A549 (cell line): ENCODE data around the gene ZKSCAN1. TPM values are rescaled to one million over a fixed set of nuclear protein-coding genes. Genes with fewer than 3 reads are reported as not detected.

Experiments used
- ATAC-seq, 2 experiments: fragments of 200-7000 bp in 1 of 2; fragments of >200 bp in 1 of 2; cut with Nextera tagmentation in 1 of 2; cut with Tn5 transposase in 1 of 2; 3 replicates each; pipeline versions ENCODE4 v1.8.0 to v1.9.1; 2018 to 2020; ENCODE audit warnings: mild to moderate bottlenecking in 1 of 2, moderate library complexity in 1 of 2
- CTCF ChIA-PET: fragments of 300-600 bp; sonication (Branson Sonifier 250); formaldehyde crosslinking; extraction: SDS; loops from one replicate; lab custom pipeline; 2021; ENCODE audit warnings: antibody characterized with exemption, inconsistent platforms; lab: Yijun Ruan, JAX
- POLR2A ChIA-PET: fragments of 350-600 bp; formaldehyde crosslinking; extraction: SDS; loops from one replicate; lab custom pipeline; 2021; ENCODE audit warnings: antibody characterized with exemption, inconsistent platforms; lab: Yijun Ruan, JAX
- DNase-seq, 2 experiments: peaks; one replicate each; pipeline versions ENCODE4 v3.0.0 to v3.0.0-alpha.2; 2011 to 2016; ENCODE audit warnings: low read depth in 1 of 2, low spot score in 1 of 2
- FAIRE-seq: peaks from 2 replicates; lab custom pipeline; 2011; peaks lifted over from hg19 to GRCh38; lab: Jason Lieb, UNC
- H3K27ac ChIP-seq, 2 experiments: fragments of >200 bp; sonication (Bioruptor Twin); formaldehyde crosslinking; 3 replicates each; pipeline ENCODE4 v1.5.1; 2016 to 2017
- H3K4me1 ChIP-seq: fragments of >200 bp; sonication (Bioruptor Twin); formaldehyde crosslinking; 3 replicates; pipeline ENCODE4 v1.6.1; 2016
- H3K4me2 ChIP-seq: fragments of >200 bp; sonication (Bioruptor Twin); formaldehyde crosslinking; 3 replicates; pipeline ENCODE4 v1.6.1; 2016
- H3K4me3 ChIP-seq: fragments of >200 bp; sonication (Bioruptor Twin); formaldehyde crosslinking; 3 replicates; pipeline ENCODE4 v1.5.1; 2016
- H3K9me3 ChIP-seq: fragments of >200 bp; sonication (Bioruptor Twin); formaldehyde crosslinking; 3 replicates; pipeline ENCODE4 v1.6.1; 2016
- BCL3 ChIP-seq: fragments of >200 bp; sonication (Bioruptor Twin); formaldehyde crosslinking; IDR thresholded peaks from 3 replicates; pipeline ENCODE4 v1.6.1; 2016
- BHLHE40 ChIP-seq: IDR thresholded peaks from 2 replicates; pipeline ENCODE4 v1.6.1; 2012; ENCODE audit warnings: low read depth, low read length, inconsistent platforms
- CHD4 ChIP-seq: fragments of 200-600 bp; sonication (generic); IDR thresholded peaks from 2 replicates; pipeline ENCODE4 v1.6.1; 2016; ENCODE audit warnings: antibody characterized with exemption, mild to moderate bottlenecking, borderline replicate concordance
- E2F6 ChIP-seq: IDR thresholded peaks from 2 replicates; pipeline ENCODE4 v1.6.1; 2012; ENCODE audit warnings: low read depth, borderline replicate concordance
- EHF ChIP-seq: fragments of 250-450 bp; sonication (Bioruptor Pico); IDR thresholded peaks from 2 replicates; pipeline ENCODE4 v1.5.0; 2020; ENCODE audit warnings: mild to moderate bottlenecking
- EP300 ChIP-seq, 2 experiments: fragments of >200 bp; sonication (Bioruptor Twin); formaldehyde crosslinking; IDR thresholded peaks; 2 replicates in 1 of 2; 3 replicates in 1 of 2; pipeline ENCODE4 v1.6.1; 2016 to 2017
- ESRRA ChIP-seq: fragments of 150-350 bp; IDR thresholded peaks from 2 replicates; pipeline ENCODE4 v1.6.1; 2014; ENCODE audit warnings: mild to moderate bottlenecking, low read length, borderline replicate concordance
- FOSL2 ChIP-seq, 2 experiments: fragments of 450-650 bp in 1 of 2; fragments of >200 bp in 1 of 2; sonication (Bioruptor Twin) in 1 of 2; formaldehyde crosslinking; IDR thresholded peaks; 2 replicates each; pipeline versions ENCODE4 v1.5.0 to v1.6.1; 2016 to 2020; ENCODE audit warnings: mild to moderate bottlenecking in 1 of 2, moderate library complexity in 1 of 2
- HEYL ChIP-seq: fragments of 250-450 bp; sonication (Bioruptor Pico); IDR thresholded peaks from 2 replicates; pipeline ENCODE4 v1.8.0; 2021; ENCODE audit warnings: mild to moderate bottlenecking, moderate library complexity
- HOXB13 ChIP-seq: fragments of 250-450 bp; sonication (Bioruptor Pico); IDR thresholded peaks from 2 replicates; pipeline ENCODE4 v1.5.0; 2020; ENCODE audit warnings: low read depth, mild to moderate bottlenecking, moderate library complexity
- JUN ChIP-seq, 2 experiments: fragments of >200 bp; sonication (Bioruptor Twin); formaldehyde crosslinking; IDR thresholded peaks; 2 replicates in 1 of 2; 3 replicates in 1 of 2; pipeline ENCODE4 v1.6.1; 2016 to 2017
- JUNB ChIP-seq: fragments of >200 bp; sonication (Bioruptor Twin); formaldehyde crosslinking; IDR thresholded peaks from 2 replicates; pipeline ENCODE4 v1.6.1; 2016
- KDM5A ChIP-seq: fragments of 200-600 bp; sonication (generic); IDR thresholded peaks from 2 replicates; pipeline ENCODE4 v1.6.1; 2016; ENCODE audit warnings: antibody characterized with exemption, mild to moderate bottlenecking
- MAZ ChIP-seq: fragments of 150-350 bp; IDR thresholded peaks from 2 replicates; pipeline ENCODE4 v1.6.1; 2014; ENCODE audit warnings: antibody characterized with exemption, low read depth, low read length, borderline replicate concordance
- MYC ChIP-seq: IDR thresholded peaks from 2 replicates; pipeline ENCODE4 v1.6.1; 2012; ENCODE audit warnings: mild to moderate bottlenecking, inconsistent platforms, low read length, improper control_type of control experiment, borderline replicate concordance
- NPAS2 ChIP-seq: fragments of 250-450 bp; sonication (Bioruptor Pico); IDR thresholded peaks from 2 replicates; pipeline ENCODE4 v1.8.0; 2022; ENCODE audit warnings: mild to moderate bottlenecking, moderate library complexity, borderline replicate concordance
- NR3C1 ChIP-seq: fragments of >200 bp; sonication (Bioruptor Twin); formaldehyde crosslinking; IDR thresholded peaks from 3 replicates; pipeline ENCODE4 v1.6.1; 2017
- PBX3 ChIP-seq: IDR thresholded peaks from 2 replicates; pipeline ENCODE4 v1.6.1; 2012
- PHF8 ChIP-seq: fragments of 200-600 bp; sonication (generic); IDR thresholded peaks from 2 replicates; pipeline ENCODE4 v1.6.1; 2016; ENCODE audit warnings: low read depth, mild to moderate bottlenecking, antibody characterized with exemption, moderate library complexity, borderline replicate concordance
- POLR2A ChIP-seq: IDR thresholded peaks from 2 replicates; pipeline ENCODE4 v1.6.1; 2012; ENCODE audit warnings: mild to moderate bottlenecking, low read length
- POLR2AphosphoS2 ChIP-seq: conservative IDR thresholded peaks from 2 replicates; pipeline ENCODE4 v1.6.1; 2012; ENCODE audit warnings: low read length, improper control_type of control experiment, inconsistent platforms
- RAD21 ChIP-seq, 2 experiments: fragments of >200 bp in 1 of 2; sonication (Bioruptor Twin) in 1 of 2; formaldehyde crosslinking in 1 of 2; IDR thresholded peaks in 1 of 2; conservative IDR thresholded peaks in 1 of 2; 2 replicates in 1 of 2; 3 replicates in 1 of 2; pipeline ENCODE4 v1.6.1; 2012 to 2018; ENCODE audit warnings: inconsistent platforms in 1 of 2
- SREBF2 ChIP-seq: fragments of 450-650 bp; IDR thresholded peaks from 2 replicates; pipeline ENCODE4 v1.6.1; 2014; ENCODE audit warnings: mild to moderate bottlenecking, moderate library complexity
- TFCP2L1 ChIP-seq: fragments of 250-450 bp; sonication (Bioruptor Pico); IDR thresholded peaks from 2 replicates; pipeline ENCODE4 v1.5.0; 2021; ENCODE audit warnings: mild to moderate bottlenecking
- USF2 ChIP-seq: fragments of 450-650 bp; IDR thresholded peaks from 2 replicates; pipeline ENCODE4 v1.6.1; 2014; ENCODE audit warnings: antibody characterized with exemption
- ZC3H11A ChIP-seq: fragments of 450-650 bp; IDR thresholded peaks from 2 replicates; pipeline ENCODE4 v1.6.1; 2014; ENCODE audit warnings: antibody characterized with exemption, mild to moderate bottlenecking
- ZFP36 ChIP-seq: fragments of 450-650 bp; IDR thresholded peaks from 2 replicates; pipeline ENCODE4 v1.6.1; 2014; ENCODE audit warnings: borderline replicate concordance; ENCODE audit not compliant: partially characterized antibody
- WGBS: methylation state at CpG from one replicate; pipeline ENCODE4 v1.1.6; 2017; ENCODE audit errors: missing lambda C conversion rate; 5-methylcytosine and 5-hydroxymethylcytosine counted together
- polyA minus RNA-seq: library from RNA; depleted of rRNA, polyadenylated mRNA; stranded (reverse); fragments of >200 nt; gene quantifications from 2 replicates; pipeline ENCODE4 v1.2.3, GENCODE V29; 2011; rRNA and poly(A)+ RNA removed
- polyA plus RNA-seq, 4 experiments: library from polyadenylated mRNA; depleted of rRNA in 3 of 4; stranded (reverse); fragments of >200 nt; fragmentation: RNase III in 1 of 4; extraction: RNeasy Plus Mini Kit Qiagen cat#74134 plus additional on column Dnase treatment in 1 of 4; gene quantifications; 2 replicates in 3 of 4; 3 replicates in 1 of 4; pipeline ENCODE4 v1.2.3, GENCODE V29; 2011 to 2017
- TF ChIP-seq, protein P1 (sequence below): IDR thresholded peaks from 2 replicates; pipeline ENCODE4 v1.6.1; 2012
- TF ChIP-seq, protein P2 (sequence below): fragments of >200 bp; sonication (Bioruptor Twin); formaldehyde crosslinking; IDR thresholded peaks from 2 replicates; pipeline ENCODE4 v1.6.1; 2016
- TF ChIP-seq, protein P3 (sequence below): fragments of 200-600 bp; sonication (generic); IDR thresholded peaks from 2 replicates; pipeline ENCODE4 v1.6.1; 2016; ENCODE audit warnings: antibody characterized with exemption, mild to moderate bottlenecking, moderate library complexity

The ZKSCAN1 gene
- 23.9 and 25.7 TPM in 2 replicates for polyA plus RNA-seq (2011; rRNA removed)
- 5.3 and 5.7 TPM in 2 replicates for polyA plus RNA-seq (2012; cell fraction: cytosol; rRNA removed)
- 6.7 and 10.9 TPM in 2 replicates for polyA plus RNA-seq (2012; cell fraction: nucleus; rRNA removed)
- 11.4 to 11.9 TPM (median 11.4 TPM) in 3 replicates for polyA plus RNA-seq (2017; fragmentation: RNase III; extraction: RNeasy Plus Mini Kit Qiagen cat#74134 plus additional on column Dnase treatment)
- 75.7 and 130 TPM in 2 replicates for polyA minus RNA-seq

GRCh38 chr7:100015232-100016214 lies at the start of gene ZKSCAN1:
Gene ZKSCAN1, plus strand, starts transcription at chr7:100015596. Its CDS starts 7,911 bp downstream, at chr7:100023507.
- FAIRE-seq (no peak), DNase-seq (peak; percentile 96), ATAC-seq (peak; percentile 97 to 99)
- no peak for TF ChIP-seq RAD21 (conservative IDR thresholded peaks at IDR 0.05 in 1 of 2, IDR thresholded peaks at IDR 0.05 in 1 of 2)
- TF ChIP-seq POLR2A = peak; percentile 81
- no peak for TF ChIP-seq POLR2AphosphoS2
- peak; percentile 32; the same call in 1 of the 2 replicates for TF ChIP-seq JUNB
- TF ChIP-seq, protein P1, sequence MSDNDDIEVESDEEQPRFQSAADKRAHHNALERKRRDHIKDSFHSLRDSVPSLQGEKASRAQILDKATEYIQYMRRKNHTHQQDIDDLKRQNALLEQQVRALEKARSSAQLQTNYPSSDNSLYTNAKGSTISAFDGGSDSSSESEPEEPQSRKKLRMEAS = peak; percentile 80
- TF ChIP-seq BHLHE40 = no peak
- 0 out of 5 replicates have a peak, but pooled peaks of 1 of the 2 experiments have one; percentile 10 for TF ChIP-seq EP300 (IDR thresholded peaks at IDR 0.05)
- TF ChIP-seq PBX3 = no peak
- TF ChIP-seq PHF8 = no peak; the same call in 1 of the 2 replicates
- peak; percentile 75 for TF ChIP-seq FOSL2 (IDR thresholded peaks at IDR 0.05)
- TF ChIP-seq FOSL2 (CRISPR knock-in tag; IDR thresholded peaks at IDR 0.05) = peak; percentile 97
- TF ChIP-seq HEYL (CRISPR knock-in tag) = no peak
- TF ChIP-seq SREBF2 = no peak
- no peak for TF ChIP-seq MAZ
- no peak for TF ChIP-seq EHF (CRISPR knock-in tag)
- TF ChIP-seq BCL3 = peak; percentile 69; the same call in 2 of the 3 replicates
- TF ChIP-seq, protein P2, sequence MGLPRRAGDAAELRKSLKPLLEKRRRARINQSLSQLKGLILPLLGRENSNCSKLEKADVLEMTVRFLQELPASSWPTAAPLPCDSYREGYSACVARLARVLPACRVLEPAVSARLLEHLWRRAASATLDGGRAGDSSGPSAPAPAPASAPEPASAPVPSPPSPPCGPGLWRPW = no peak
- TF ChIP-seq HOXB13 (CRISPR knock-in tag) = no peak
- no peak for TF ChIP-seq E2F6
- TF ChIP-seq, protein P3, sequence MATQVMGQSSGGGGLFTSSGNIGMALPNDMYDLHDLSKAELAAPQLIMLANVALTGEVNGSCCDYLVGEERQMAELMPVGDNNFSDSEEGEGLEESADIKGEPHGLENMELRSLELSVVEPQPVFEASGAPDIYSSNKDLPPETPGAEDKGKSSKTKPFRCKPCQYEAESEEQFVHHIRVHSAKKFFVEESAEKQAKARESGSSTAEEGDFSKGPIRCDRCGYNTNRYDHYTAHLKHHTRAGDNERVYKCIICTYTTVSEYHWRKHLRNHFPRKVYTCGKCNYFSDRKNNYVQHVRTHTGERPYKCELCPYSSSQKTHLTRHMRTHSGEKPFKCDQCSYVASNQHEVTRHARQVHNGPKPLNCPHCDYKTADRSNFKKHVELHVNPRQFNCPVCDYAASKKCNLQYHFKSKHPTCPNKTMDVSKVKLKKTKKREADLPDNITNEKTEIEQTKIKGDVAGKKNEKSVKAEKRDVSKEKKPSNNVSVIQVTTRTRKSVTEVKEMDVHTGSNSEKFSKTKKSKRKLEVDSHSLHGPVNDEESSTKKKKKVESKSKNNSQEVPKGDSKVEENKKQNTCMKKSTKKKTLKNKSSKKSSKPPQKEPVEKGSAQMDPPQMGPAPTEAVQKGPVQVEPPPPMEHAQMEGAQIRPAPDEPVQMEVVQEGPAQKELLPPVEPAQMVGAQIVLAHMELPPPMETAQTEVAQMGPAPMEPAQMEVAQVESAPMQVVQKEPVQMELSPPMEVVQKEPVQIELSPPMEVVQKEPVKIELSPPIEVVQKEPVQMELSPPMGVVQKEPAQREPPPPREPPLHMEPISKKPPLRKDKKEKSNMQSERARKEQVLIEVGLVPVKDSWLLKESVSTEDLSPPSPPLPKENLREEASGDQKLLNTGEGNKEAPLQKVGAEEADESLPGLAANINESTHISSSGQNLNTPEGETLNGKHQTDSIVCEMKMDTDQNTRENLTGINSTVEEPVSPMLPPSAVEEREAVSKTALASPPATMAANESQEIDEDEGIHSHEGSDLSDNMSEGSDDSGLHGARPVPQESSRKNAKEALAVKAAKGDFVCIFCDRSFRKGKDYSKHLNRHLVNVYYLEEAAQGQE = no peak
- no peak for TF ChIP-seq ZC3H11A
- 0 out of 2 replicates have a peak, but pooled peaks have one; percentile 3 for TF ChIP-seq ESRRA
- TF ChIP-seq MYC = no peak; the same call in 1 of the 2 replicates
- TF ChIP-seq ZFP36 = no peak
- TF ChIP-seq KDM5A = no peak
- 0 out of 2 replicates have a peak, but pooled peaks have one; percentile 31 for TF ChIP-seq TFCP2L1 (CRISPR knock-in tag)
- TF ChIP-seq NPAS2 (CRISPR knock-in tag) = no peak
- TF ChIP-seq NR3C1 = no peak
- no peak for TF ChIP-seq USF2
- TF ChIP-seq JUN (IDR thresholded peaks at IDR 0.05) = peak; percentile 78 to 95; a peak in 3 of 5 replicates
- no peak for TF ChIP-seq CHD4
- ChIA-PET POLR2A (interaction anchor here (0.5 to 1.9 kb wide), 9 partner anchors 11 to 399 kb away, joined by 3 to 9 read pairs (median 4); partner anchors contain the start of genes AP4M1, MBLAC1, MCM7 and ZSCAN21), CTCF (interaction anchor here (0.6 to 21.2 kb wide), 6 partner anchors 9 to 384 kb away, joined by 3 to 155 read pairs (median 4); no protein-coding TSS in a partner anchor)
- Histone ChIP-seq H3K9me3 (no peaks in the 10 kb centered on the region), H3K4me1 (peaks cover 16% of the 10 kb centered on the region), H3K27ac (peak within 1 kb of the TSS; percentile 98 to 99), H3K4me2 (peak within 1 kb of the TSS; percentile 100), H3K4me3 (peak within 1 kb of the TSS; percentile 99)
- WGBS = 3% methylated on average over 33 of the region's 70 CpGs
